ENCODE results near the gene TCEANC.

- TF ChIP-seq, protein P1, sequence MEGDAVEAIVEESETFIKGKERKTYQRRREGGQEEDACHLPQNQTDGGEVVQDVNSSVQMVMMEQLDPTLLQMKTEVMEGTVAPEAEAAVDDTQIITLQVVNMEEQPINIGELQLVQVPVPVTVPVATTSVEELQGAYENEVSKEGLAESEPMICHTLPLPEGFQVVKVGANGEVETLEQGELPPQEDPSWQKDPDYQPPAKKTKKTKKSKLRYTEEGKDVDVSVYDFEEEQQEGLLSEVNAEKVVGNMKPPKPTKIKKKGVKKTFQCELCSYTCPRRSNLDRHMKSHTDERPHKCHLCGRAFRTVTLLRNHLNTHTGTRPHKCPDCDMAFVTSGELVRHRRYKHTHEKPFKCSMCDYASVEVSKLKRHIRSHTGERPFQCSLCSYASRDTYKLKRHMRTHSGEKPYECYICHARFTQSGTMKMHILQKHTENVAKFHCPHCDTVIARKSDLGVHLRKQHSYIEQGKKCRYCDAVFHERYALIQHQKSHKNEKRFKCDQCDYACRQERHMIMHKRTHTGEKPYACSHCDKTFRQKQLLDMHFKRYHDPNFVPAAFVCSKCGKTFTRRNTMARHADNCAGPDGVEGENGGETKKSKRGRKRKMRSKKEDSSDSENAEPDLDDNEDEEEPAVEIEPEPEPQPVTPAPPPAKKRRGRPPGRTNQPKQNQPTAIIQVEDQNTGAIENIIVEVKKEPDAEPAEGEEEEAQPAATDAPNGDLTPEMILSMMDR (IDR thresholded peaks at IDR 0.05; ENCODE audit: poor library complexity), result no peak
- TF ChIP-seq EZH2phosphoT487 (IDR thresholded peaks at IDR 0.05; ENCODE audit: low read depth, severe bottlenecking, unreplicated experiment) (no peak), EZH2 (IDR thresholded peaks at IDR 0.05; ENCODE audit: borderline replicate concordance) (no peak)
Measured at GRCh38 chrX:13699183-13699826, 46.4 kb downstream of the TCEANC start.
